Measurements from ENCODE around the gene DYNLT4.
"Not testable (repeated sequence)": the region's sequence is repeated elsewhere in the genome, so short reads cannot be mapped to it uniquely, and the experiment has no call there.

The DYNLT4 gene

DNA sequence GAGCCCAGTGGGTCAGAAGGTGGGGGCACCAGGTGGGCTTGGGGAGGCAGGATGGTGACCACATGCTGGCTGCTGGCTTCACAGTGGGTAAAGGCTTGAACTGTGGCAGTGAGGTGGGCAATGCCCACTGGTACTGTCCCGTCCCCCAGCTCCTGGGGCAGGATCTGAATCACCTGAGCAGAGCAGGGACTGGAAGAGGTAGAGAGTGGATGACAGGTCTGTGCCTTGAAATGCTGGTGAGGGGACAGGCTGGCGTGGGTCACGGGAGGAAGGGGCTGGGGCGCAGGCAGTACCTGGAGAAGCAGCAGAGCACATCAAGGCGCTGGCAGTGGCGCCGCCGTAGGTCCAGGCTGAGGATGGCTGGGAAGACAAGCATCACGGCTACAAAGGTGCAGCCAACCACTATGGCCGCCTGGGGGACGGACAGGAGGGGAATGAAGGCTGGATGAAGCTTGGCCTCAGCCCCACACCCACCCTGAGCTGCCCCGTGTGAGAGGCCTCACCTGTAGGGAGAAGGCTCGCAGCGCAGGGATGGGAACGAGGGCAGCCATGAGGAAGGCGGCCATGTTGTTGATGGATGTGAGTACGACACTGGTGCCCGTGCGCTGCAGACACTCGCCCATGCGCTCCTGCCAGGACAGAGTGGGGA, 21.0 kb upstream of the DYNLT4 start:
- no peak for DNase-seq

- no peak for DNase-seq
Measured at GRCh38 chr1:44827197-44828002, 20.2 kb upstream of the DYNLT4 start.

DNA sequence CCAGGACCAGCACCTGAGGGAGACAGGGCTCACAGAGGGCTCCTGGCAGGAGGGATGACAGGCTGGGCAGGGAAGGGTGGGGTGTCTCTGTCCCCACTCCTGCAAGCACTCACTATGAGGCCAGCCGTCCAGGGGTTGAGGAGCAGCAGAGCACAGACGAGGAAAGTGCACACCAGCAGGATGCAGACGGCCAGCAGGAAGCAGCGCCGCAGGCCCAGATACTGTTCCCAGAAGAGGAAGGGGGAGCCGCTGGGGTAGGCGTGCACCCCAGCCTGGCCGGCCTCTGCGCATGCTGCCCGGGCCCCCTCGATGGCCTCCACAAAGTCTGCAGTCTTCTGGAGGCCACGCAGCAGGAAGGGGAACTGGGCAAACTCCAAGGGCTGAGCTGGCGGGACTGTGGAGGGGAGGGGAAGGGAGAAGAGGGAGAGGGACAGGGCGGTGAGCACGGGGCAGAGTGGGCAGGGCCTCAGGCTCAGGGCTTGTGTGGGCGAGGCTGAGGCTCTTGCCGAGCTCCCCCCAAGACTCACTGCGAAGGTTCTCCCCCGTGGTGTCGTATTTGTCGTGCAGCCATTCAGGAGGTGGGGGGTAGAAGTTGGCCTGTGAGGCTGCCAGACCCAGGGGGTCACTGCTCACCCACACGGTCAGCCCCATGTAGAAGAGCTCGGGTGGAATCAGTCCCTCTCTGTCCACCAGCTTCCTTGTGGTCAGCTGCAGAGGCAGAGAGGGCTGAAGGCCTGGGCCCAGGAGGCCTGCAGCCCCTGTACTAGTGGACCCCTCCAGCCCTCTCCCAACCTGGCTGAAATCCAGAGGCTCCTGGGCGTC, 19.4 kb upstream of the DYNLT4 start:
- DNase-seq = no peak

GRCh38 chr1:44824392-44824791, 17.2 kb upstream of the DYNLT4 start:
- DNase-seq = not testable (repeated sequence)

- DNase-seq = no peak
Measured at GRCh38 chr1:44822981-44823451, 15.9 kb upstream of the DYNLT4 start.

GRCh38 chr1:44822131-44822701, 15.1 kb upstream of the DYNLT4 start:
- no peak for DNase-seq

DNA sequence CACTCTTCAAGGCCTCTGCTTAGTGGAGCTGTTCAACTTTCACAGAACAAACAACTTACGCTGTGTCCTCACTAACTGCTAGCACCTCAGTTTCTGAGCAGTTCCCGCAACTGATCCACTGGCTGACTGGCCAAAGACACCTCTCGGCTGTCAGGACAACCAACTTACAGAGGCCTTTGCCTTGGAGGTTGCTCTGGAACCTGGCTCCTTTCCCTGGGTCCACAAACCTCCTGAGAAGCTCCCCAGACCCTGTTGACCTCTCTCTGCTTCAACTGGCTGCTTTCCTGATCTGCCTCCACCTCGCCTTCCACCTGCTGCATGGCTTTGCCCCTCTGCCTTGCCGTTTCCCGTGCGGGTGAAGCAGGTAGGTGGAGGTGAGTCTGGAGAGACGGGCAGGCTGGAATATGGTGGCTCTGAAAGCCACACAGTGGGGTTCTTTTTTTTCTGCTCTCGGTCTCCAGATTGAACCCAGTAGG, 14.1 kb upstream of the DYNLT4 start:
- DNase-seq = no peak

GRCh38 chr1:44820328-44821239, 13.4 kb upstream of the DYNLT4 start:
- DNase-seq = no peak

DNA sequence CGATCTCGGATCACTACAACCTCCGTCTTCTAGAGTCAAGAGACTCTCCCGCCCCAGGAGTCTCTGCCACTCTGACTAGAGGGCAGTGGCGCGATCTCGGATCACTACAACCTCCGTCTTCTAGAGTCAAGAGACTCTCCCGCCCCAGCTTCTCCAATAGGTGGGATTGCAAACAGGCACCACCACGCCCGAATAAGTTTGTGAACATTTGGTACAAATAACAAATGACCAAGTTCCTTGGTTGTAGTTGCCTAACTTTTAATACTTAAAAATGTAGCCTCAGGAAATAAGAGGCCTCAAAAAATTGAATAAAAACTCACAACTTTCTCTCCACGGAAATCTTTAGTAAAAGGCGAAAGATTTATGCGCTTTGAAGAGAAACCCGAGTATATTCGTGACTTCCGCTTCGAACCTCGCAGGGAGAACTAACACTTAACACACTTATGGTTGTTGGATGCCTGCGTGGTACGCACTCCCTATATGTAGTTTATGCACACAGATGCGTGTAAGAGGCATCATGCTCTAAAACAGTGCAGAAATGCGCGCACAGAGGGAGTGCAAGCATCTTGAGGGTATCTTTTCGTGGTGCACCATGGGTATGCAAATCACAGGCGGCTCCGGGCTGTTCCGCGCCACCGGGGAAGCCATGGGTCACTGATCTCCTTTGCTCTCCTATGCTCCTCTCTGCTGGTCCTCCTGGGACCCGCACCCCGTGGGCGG, 12.6 kb upstream of the DYNLT4 start:
- peak; percentile 78 for DNase-seq

- DNase-seq = peak; percentile 78
Measured at GRCh38 chr1:44819196-44819607, 12.1 kb upstream of the DYNLT4 start.

GRCh38 chr1:44817771-44818495, 10.8 kb upstream of the DYNLT4 start:
- DNase-seq = no peak

DNA sequence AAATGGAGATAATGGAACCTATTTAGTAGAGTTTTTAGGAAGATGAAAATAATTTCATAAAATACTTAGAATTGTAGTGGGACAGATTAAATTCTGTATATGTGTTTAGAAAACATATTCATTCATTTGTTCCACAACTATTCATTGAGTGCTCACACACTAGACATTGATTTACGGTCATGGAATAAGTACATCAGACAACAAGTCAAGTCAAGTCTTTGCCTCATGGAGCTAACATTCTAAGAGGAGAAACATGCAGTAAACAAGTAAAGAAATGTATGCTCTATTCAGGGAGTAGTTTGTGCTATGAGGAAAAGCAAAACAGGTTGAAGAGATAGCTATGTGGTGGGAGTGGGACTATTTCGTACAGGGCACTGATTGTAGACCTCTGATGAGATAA, 10.2 kb upstream of the DYNLT4 start:
- DNase-seq = no peak

DNA sequence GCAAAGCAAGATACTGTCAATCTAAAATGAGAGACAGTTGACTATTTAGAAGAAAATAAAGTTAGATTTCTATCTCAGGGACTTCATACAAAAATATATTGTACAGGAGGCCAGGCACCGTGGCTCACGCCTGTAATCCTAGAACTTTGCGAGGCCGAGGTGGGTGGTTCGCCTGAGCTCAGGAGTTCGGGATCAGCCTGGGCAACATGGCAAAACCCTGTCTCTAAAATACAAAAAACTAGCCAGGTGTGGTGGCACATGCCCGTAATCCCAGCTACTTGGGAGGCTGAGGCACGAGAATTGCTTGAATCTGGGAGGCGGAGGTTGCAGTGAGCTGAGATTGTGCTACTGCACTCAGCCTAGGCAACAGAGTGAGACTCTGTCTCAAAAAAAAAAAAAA, 8.8 kb upstream of the DYNLT4 start:
- DNase-seq = not testable (repeated sequence)

DNA sequence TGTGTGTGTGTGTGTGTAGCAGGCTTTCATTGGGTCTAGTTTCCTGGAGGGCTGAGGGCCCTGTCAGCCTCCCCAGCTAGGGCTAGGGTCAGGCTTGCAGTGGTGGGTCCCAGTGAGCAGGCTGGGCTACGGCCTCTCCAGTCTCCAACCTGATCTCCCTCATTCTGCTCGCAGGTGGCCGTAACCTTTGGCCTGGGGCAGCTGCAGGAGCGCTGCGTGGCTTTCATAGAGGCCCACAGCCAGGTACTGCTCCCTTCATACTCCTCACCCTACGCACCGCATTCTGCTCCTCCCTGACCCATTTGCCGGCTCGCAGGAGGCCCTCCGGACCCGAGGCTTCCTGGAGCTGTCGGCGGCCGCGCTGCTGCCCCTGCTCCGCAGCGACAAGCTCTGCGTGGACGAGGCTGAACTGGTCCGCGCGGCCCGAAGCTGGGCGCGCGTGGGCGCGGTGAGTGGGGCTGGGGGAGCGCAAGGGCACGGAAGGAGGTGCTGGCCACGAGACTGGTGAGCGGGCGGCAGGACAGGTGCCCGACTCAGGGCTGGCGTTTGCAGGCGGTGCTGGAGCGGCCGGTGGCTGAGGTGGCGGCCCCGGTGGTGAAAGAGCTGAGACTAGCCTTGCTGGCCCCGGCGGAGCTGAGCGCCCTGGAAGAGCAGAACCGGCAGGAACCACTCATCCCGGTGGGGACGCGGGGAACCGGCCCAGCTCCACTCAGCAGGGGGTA, 5.8 kb upstream of the DYNLT4 start:
- no peak for DNase-seq

DNA sequence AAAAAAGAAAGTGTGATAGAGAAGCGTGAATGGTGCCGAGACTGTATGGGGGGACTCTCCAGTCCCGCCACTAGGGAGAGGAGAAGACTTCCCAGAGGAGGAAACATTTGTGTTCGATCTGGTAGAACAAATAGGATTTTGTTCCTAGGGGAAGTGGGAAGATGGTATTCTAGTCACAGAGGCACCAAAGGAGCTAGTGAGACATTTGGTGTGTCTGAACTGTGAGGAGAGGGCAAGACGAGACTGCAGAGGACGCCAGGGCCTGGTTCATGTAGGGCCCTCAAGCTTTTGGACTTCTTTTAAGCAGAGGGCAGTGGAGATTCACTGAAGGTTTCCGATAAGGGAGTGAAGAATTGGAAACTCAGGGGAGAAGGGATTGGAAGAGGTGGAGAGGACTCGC, 4.1 kb upstream of the DYNLT4 start:
- no peak for DNase-seq

GRCh38 chr1:44810762-44811105, 3.6 kb upstream of the DYNLT4 start:
- not testable (repeated sequence) for DNase-seq

DNA sequence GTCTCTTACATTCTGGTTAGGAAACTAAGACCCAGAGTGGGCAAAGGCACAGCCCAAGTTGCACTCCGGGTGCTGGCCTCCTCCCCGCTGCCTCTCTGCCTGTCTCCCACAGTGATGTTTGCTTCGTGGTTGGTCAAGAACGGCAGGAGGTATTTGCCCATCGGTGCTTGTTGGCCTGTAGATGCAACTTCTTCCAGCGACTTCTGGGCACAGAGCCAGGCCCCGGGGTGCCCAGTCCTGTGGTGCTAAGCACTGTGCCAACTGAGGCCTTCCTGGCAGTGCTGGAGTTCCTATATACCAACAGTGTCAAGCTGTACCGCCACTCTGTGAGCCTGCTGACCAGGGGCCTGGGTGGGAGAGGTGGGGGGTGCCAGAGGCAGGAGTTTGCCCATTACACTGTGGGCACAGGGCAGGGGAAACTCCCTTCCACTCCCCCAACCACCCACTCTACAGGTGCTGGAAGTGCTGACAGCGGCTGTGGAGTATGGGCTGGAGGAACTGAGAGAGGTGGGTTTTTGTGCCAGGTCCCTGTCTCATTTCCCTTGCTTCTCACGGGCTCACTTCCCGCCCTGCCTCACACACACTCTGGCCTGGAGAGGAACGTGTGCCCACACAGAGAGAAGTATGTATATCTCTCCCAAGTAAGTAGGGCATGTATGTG, 3.1 kb upstream of the DYNLT4 start:
- DNase-seq = no peak

DNA sequence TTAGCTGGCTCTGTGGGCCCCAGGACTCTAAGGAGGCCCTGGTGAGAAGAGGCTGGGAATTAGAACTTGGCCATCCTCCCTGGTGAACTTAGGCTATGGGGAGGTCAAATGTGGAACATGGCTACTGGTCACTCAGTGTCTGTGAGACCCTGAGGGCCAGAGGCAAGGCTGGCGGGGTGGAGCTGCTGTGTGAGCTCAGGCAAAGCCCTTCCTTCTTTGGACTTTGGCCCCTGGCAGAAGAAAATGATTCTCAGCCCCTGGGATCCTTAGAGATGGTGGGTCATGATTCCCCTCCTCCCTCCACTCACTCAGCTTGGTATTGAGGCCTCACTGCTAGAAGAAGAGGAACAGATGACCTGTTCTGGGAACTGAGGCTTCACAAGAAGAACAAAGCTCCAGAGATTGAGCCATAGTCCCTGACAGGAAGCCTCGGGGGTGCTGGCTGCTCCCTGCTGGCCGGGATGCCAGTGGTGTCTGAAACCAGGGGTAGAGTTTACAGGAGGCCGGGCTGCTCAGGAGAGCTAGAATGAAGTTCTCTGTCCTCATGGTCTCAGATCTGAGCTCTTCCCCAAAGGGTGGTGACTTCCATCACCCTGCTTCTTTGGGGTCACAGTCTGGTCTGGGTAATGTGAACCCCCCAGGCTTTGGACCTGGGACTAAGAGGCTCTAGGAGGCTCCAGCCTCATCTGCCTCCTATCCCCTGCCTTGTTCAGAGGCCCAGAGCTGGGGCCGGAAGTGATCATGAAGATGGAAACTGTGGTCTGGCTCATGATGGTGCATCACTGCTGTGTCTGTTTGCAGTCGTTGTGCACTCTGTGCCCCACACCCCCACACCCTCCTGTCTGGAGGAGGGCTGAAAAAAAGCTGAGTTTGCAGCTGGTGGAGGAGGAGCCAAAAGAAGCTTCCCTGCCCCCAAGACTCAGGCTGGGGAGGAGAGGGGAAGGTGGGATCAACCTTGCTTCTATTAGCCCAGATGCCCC, 2.1 kb upstream of the DYNLT4 start:
- DNase-seq = no peak
